ENCODE results near the gene TEX48.

GRCh38 chr9:114621561-114621960, 60.4 kb downstream of the TEX48 start:
- no peak for TF ChIP-seq CTCF (IDR thresholded peaks at IDR 0.05)
- no peak for TF ChIP-seq ELF4 (CRISPR knock-in tag; IDR thresholded peaks at IDR 0.05; ENCODE audit: low read depth)
- TF ChIP-seq USF1 (CRISPR knock-in tag; IDR thresholded peaks at IDR 0.05), result no peak
- no peak for TF ChIP-seq ZNF121 (CRISPR knock-in tag; IDR thresholded peaks at IDR 0.05)
- TF ChIP-seq CBFB (CRISPR knock-in tag; IDR thresholded peaks at IDR 0.05; ENCODE audit: low read depth), result no peak
- TF ChIP-seq TP53 (CRISPR knock-in tag; IDR thresholded peaks at IDR 0.05), result no peak
- no peak for TF ChIP-seq FOXK1 (CRISPR knock-in tag; IDR thresholded peaks at IDR 0.05)
- TF ChIP-seq NR3C1 (CRISPR knock-in tag; conservative IDR thresholded peaks at IDR 0.05; ENCODE audit: low read depth), result no peak
